HG02588 (cell line): ENCODE measurements around the gene MBOAT2.

Experiments
- ATAC-seq: cut with Tn5 transposase; IDR thresholded peaks from one replicate; pipeline ENCODE4 v1.9.1; 2021; ENCODE audit warnings: mild to moderate bottlenecking, moderate library complexity; ENCODE audit not compliant: unreplicated experiment

MBOAT2 gene

DNA sequence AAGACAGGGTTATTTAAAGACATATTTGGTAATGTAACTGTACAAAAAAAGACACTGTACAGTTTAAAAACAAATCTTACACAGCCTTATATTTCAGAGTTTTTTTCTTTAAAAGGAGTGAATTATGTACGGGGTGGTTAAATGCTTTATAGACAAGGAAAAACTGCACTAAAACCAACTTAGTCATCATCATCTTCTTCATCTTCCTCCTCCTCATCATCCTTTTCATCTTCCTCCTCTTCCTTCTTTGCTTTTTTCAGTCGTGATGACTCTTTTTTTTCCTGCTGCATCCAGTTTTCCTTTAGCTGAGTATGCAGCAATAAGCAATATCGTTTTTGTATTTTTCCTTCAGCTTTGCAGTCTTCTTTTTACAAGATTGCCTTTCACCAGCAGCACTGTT, 14.6 kb upstream of the MBOAT2 start:
- no peak for ATAC-seq

DNA sequence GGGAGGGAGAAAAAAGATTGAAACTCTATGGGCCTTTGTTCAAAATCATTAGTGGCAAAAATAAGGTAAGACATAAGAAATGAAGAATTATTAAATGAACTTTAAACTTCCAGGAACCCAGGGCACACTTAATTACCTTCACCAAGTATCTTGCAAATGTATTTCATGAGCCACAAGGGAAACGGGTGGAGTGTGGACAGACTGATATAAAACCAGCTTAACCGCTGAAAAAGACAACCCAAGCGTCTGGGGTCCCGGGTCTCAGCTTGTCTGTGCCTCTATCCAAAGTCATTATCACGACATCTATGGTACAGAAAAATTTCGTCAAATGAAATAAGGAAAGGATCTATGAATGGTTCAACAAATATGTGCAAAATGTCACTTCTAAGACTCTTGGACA, 13.9 kb upstream of the MBOAT2 start:
- ATAC-seq, result no peak

DNA sequence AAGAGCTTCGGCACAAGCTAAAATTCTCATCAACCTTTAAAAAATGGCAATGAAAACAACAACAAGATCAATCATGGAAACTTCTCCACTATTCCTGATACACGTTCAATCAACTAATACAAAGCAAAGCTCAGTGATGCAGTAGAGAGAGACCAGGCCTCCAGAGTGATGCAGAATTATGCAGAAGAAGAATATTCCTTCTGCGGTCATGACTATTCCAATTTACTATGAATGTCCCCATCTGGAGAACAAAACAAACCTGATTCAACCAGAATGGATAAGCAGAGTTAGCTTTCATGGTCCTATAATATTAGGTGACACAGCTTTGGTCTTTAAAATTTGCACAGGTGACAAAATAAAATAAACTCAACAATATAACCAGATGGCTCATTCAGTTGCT, 12.5 kb upstream of the MBOAT2 start:
- ATAC-seq, result no peak

DNA sequence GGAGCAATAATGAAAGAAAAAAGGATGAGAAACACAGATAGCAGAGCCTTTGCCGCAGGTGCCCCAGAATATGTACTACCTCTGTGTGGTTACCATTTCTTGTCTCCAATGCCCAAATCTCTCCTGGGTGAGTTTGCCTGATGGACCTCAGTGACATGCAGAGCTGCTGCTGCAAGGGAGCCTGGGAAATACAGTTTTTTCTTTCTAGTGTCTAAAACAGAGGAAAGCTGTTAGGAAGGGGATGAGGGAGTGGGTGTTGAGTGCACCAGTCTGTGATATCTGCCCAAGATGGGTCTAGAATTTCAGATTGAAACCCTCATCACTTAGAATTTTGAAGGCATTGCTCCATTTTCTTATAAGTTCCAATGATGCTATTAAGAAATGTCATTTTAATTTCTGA, 9.9 kb upstream of the MBOAT2 start:
- ATAC-seq, result no peak

DNA sequence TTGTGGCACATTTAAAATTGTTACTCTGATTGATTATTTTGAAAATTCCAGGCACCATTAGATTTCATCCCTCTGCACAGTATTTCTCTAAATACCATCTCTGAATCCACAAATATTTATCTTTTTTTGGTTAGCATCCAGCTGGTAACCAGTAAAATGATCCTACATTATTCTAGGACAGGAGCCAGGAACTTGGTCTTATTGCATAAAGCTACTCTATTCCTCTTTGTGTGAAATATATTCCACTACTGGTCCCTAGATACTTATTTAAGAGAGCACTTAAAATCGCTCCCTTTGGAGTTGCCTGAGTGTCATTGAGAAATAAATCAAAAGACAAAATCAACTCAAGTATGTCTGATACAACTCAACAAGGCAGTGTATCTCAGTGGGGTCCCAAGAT, 7.4 kb upstream of the MBOAT2 start:
- ATAC-seq, result no peak

GRCh38 chr2:9008951-9009664, 5.6 kb upstream of the MBOAT2 start:
- no peak for ATAC-seq

GRCh38 chr2:9006368-9006767, 2.9 kb upstream of the MBOAT2 start:
- no peak for ATAC-seq

GRCh38 chr2:9004338-9005204, 1.1 kb upstream of the MBOAT2 start:
- no peak for ATAC-seq

- no peak for ATAC-seq
Observed at GRCh38 chr2:9003366-9003615, 193 bp downstream of the MBOAT2 start.

DNA sequence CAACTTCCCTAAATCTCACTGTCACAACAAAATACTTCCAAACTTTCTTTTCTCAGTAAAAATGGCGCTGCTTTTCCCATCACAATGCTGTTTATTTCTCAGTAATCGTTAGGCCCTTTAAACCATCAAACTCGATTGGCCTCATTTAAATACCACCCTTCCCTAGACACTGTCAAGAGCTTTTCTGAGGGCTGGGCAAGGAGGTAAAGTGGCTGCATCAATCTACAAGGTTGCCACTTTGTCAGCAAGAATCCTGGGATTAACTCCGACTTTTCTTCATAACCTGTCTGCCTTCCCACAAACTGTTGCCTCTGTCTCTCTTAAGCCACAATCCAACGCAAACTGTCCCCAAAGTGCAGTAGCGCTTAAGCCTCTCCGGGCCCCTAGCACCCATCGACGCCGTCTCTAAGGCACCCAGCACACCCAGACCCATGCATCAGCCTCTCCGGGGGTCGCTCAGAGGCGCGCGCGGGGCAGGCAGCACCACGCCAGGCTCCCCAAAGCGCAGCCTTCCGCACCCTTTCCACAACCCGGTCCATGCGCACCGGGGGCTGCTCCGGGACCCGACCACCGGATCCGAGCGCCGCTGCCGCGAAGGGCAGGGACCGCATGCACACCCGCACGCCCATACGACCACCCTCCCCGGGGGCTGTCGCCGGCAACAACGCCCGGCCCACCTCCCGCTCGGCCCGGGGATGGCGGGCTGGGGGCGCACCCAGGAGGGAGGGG, 683 bp downstream of the MBOAT2 start:
- ATAC-seq, result no peak

- no peak for ATAC-seq
Observed at GRCh38 chr2:9002313-9002636, 1.2 kb downstream of the MBOAT2 start.

DNA sequence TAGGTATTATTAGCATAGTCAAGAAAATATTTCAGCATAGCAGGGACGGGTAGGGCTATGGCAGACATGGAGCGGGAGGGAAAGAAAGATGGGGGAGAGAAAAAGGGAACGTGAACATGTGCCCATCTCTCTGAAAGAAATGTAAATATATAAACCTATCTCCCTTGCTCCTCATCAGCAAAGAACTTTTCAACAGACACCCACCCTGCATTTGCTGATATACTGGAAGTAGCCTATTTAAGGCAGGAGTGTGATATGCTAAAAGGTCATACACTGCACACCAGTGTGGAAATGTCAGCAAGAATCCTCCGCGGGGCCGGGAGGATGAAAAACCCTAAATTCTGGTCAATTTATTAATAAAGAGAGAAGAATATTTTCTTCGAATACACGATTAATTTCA, 1.7 kb downstream of the MBOAT2 start:
- ATAC-seq, result no peak

DNA sequence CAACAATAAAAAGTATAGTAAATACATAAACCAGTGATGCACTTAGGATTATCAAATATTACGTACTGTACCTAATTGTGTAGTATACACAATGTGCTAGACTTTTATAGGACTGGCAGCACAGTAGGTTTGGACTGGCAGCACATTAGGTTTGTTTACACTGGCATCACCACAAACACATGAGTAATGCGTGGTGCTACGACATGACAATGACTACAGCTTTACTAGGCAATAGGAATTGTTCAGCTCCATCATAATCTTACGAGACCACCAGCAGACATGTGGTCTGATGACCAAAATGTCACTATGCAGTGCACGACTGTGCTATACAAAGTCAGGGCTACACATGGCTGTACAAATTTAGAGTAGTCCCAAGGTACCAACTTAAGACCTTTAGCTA, 2.3 kb downstream of the MBOAT2 start:
- ATAC-seq, result no peak

DNA sequence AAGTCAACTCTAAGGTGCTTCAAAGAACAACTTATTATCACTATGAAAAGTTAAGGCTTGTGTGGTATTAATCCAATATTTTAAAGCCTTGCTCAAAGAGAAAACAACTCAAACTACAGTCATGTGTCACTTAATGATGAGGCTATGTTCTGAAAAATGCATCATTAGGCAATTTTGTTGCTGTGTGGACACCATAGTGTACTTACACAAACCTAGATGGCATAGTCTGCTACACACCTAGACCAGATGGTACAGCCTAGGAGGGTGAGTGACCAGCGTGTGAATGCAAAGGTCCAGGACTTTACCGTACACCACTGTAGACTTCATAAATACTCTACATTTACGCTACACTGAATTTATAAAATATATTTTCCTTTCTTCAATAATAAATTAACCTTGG, 3.0 kb downstream of the MBOAT2 start:
- no peak for ATAC-seq

GRCh38 chr2:8999797-9000196, 3.7 kb downstream of the MBOAT2 start:
- ATAC-seq, result no peak

DNA sequence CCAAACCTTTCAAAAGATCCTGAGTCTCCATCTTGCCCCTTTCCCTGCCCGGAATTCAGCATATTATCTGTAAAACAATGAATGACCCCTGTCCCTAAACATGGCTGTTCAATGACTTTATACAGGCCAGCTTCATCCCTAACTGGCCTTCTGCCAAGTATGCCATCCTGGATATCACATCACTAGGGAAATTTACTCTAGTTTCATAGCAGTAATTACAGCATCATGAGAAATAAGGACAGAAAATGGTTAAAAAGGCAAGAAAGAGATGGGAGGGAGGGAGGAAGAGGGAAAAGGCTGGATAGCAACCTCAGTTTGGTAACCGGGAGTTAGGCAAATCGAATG, 4.4 kb downstream of the MBOAT2 start:
- no peak for ATAC-seq

- ATAC-seq, result no peak
Observed at GRCh38 chr2:8998418-8999101, 4.9 kb downstream of the MBOAT2 start.

- no peak for ATAC-seq
Observed at GRCh38 chr2:8997631-8998030, 5.9 kb downstream of the MBOAT2 start.

GRCh38 chr2:8997108-8997507, 6.4 kb downstream of the MBOAT2 start:
- ATAC-seq, result no peak

GRCh38 chr2:8996006-8996405, 7.5 kb downstream of the MBOAT2 start:
- ATAC-seq, result no peak

GRCh38 chr2:8994386-8994785, 9.1 kb downstream of the MBOAT2 start:
- ATAC-seq, result no peak

- no peak for ATAC-seq
Observed at GRCh38 chr2:8993902-8994278, 9.6 kb downstream of the MBOAT2 start.
